Lung (tissue), 12 donors: Measurements from ENCODE around the gene CNDP2. TPM values are rescaled to one million over a fixed set of nuclear protein-coding genes. Genes with fewer than 3 reads are reported as not detected.

Experiments
- ATAC-seq: fragments of 200-7000 bp; cut with Tn5 transposase; one replicate; pipeline ENCODE4 v1.9.1; 2020; ENCODE audit warnings: moderate number of reproducible peaks; ENCODE audit not compliant: insufficient read depth, low FRiP score
- DNase-seq, 3 donors: peaks; one replicate each; pipeline ENCODE4 v3.0.0-alpha.2; 2013 to 2017
- H3K27ac ChIP-seq, 2 donors: one replicate each; pipeline ENCODE4 v1.5.1; 2013; ENCODE audit warnings: mild to moderate bottlenecking in 2 of 2, moderate library complexity in 2 of 2, control low read depth in 1 of 2, inconsistent platforms in 1 of 2, low read depth in 1 of 2, low read length in 1 of 2
- H3K27me3 ChIP-seq, 3 donors: one replicate each; pipeline ENCODE4 v1.5.1; 2013; ENCODE audit warnings: low read length in 2 of 3; ENCODE audit not compliant: control insufficient read depth in 3 of 3, insufficient read depth in 3 of 3
- H3K36me3 ChIP-seq, 4 donors: one replicate each; pipeline ENCODE4 v1.5.1; 2013; ENCODE audit warnings: low read length in 4 of 4, mild to moderate bottlenecking in 1 of 4, moderate library complexity in 1 of 4; ENCODE audit not compliant: control insufficient read depth in 4 of 4, insufficient read depth in 4 of 4
- H3K4me1 ChIP-seq, 5 donors: one replicate each; pipeline ENCODE4 v1.5.1; 2013; ENCODE audit warnings: low read length in 5 of 5, mild to moderate bottlenecking in 2 of 5, moderate library complexity in 1 of 5; ENCODE audit not compliant: control insufficient read depth in 5 of 5, insufficient read depth in 5 of 5
- H3K4me3 ChIP-seq: one replicate; pipeline ENCODE4 v1.5.1; 2013; ENCODE audit warnings: mild to moderate bottlenecking, control low read depth, moderate library complexity
- H3K9ac ChIP-seq, 2 donors: one replicate each; pipeline ENCODE4 v1.5.1; 2013; ENCODE audit warnings: low read length in 2 of 2, control low read depth in 1 of 2; ENCODE audit not compliant: insufficient read depth in 1 of 2
- H3K9me3 ChIP-seq, 4 donors: one replicate each; pipeline ENCODE4 v1.5.1; 2013; ENCODE audit warnings: low read length in 3 of 4, mild to moderate bottlenecking in 1 of 4, moderate library complexity in 1 of 4; ENCODE audit not compliant: control insufficient read depth in 4 of 4, insufficient read depth in 3 of 4
- CTCF ChIP-seq: IDR thresholded peaks from 2 replicates; pipeline ENCODE4 v1.5.1; 2012; ENCODE audit warnings: mild to moderate bottlenecking; ENCODE audit errors: control extremely low read depth, extremely low read depth
- WGBS, 2 donors: extraction: QIAGEN DNeasy Blood & Tissue Kit; methylation state at CpG; one replicate each; pipeline ENCODE4 v1.1.7; 2013; 5-methylcytosine and 5-hydroxymethylcytosine counted together
- polyA plus RNA-seq, 2 donors: library from polyadenylated mRNA; stranded (reverse); fragments of 200-250 nt; gene quantifications; one replicate each; pipeline ENCODE4 v1.2.1, GENCODE V29; 2013
- total RNA-seq, 2 donors: library from RNA; depleted of rRNA in 1 of 2; stranded (reverse); fragments of >200 nt in 1 of 2; gene quantifications; one replicate each; pipeline ENCODE4 v1.2.1, GENCODE V29; 2014 to 2021
- donor health status: control.
- donor health status: control.
- donor health status: Bipolar disorder and iron deficiency.
- donor health status: healthy.
- donor health status: DM: yes; HTN: yes; CAD: no.

Gene CNDP2
- total and polyA plus RNA-seq, 4 donors: 152 to 311 (median 191) TPM

- DNase-seq: no peak
- WGBS, 2 donors: 93% methylated on average over 15 of the region's 15 CpGs
Measured at GRCh38 chr18:74512321-74513053, 16.3 kb downstream of the CNDP2 start.

GRCh38 chr18:74513149-74513882 lies 17.2 kb downstream of the CNDP2 start:
- TF ChIP-seq CTCF: no peak
- Histone ChIP-seq H3K9me3 (no peaks in the 10 kb centered on the region), H3K9ac (no peak overlapping the region), H3K4me3 (no peak overlapping the region), H3K27me3 (no peaks in the 10 kb centered on the region), H3K4me1 (no peaks in the 10 kb centered on the region), H3K36me3 (peaks cover 22 to 77% (median 35%) of the 10 kb centered on the region in 4 donors), H3K27ac (no peak overlapping the region)
- DNase-seq (no peak), ATAC-seq (no peak)
- WGBS, 2 donors: 93 to 94% methylated on average over 27 of the region's 27 CpGs

More at GRCh38 chr18:74512321-74513053, 16.3 kb downstream of the CNDP2 start:
- H3K27me3 ChIP-seq: no peaks in the 10 kb centered on the region
- H3K27ac ChIP-seq: no peak overlapping the region
- no peak overlapping the region for H3K9ac ChIP-seq
- no peak for TF ChIP-seq CTCF
- H3K9me3 ChIP-seq: no peaks in the 10 kb centered on the region
- H3K4me1 ChIP-seq: no peaks in the 10 kb centered on the region
- no peak overlapping the region for H3K4me3 ChIP-seq
- H3K36me3 ChIP-seq: peaks cover 24 to 80% (median 35%) of the 10 kb centered on the region in 4 donors
- no peak for ATAC-seq

GRCh38 chr18:74513883-74514205 lies 17.7 kb downstream of the CNDP2 start:
- no peak overlapping the region for H3K4me3 ChIP-seq
- no peak for TF ChIP-seq CTCF
- no peak for ATAC-seq
- no peak overlapping the region for H3K9ac ChIP-seq
- H3K27me3 ChIP-seq: no peaks in the 10 kb centered on the region
- WGBS, 2 donors: 88 to 90% methylated on average over 8 of the region's 8 CpGs
- H3K9me3 ChIP-seq: no peaks in the 10 kb centered on the region
- H3K27ac ChIP-seq: no peak overlapping the region
- no peaks in the 10 kb centered on the region for H3K4me1 ChIP-seq
- DNase-seq: no peak
- peaks cover 21 to 77% (median 39%) of the 10 kb centered on the region in 4 donors for H3K36me3 ChIP-seq
